Hepatic stellate cell (primary cell): Measurements from ENCODE around the gene WWC1.
"Not testable (repeated sequence)": the region's sequence is repeated elsewhere in the genome, so short reads cannot be mapped to it uniquely, and the experiment has no call there.

ENCODE experiments used
- DNase-seq: peaks from one replicate; pipeline ENCODE4 v3.0.0; 2011; ENCODE audit warnings: low spot score

Gene WWC1

DNA sequence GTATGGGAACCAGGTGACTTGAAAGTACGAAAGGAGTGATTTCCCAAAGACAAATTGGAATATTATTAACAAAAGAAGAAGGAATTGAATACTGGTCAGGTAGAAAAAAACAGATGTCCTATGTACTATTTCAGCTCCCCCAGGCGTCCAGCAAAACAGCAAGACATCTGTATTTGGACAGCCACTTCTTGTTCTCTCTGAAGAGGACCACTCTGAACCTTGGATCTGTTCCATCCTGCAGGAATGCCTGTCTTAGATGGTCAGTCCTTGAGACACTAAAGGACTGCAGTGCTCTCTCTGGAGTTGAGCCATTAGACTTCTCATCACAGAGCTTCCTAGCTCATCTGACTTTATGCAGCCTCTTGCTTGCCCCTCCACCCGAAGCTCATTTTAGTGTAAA is 120.4 kb downstream of the WWC1 start:
- DNase-seq, result no peak

DNA sequence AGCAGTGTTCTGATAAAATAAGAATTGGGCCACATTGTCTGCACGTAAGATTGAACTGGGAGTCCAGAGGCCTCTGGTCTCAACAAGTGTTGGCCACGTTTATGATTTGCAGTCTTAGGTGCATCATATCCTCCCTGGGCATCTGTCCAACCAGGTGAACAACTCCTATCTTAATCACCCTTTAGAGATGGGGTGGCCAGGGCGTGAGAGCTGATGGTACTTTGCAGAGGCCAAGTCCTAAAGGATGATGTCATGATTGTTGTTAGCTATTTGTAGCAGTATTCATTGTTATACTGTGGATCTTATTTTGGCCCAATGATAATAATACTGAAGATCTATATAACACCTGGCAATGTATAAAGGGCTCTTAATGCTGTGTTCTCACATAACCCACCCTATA is 121.6 kb downstream of the WWC1 start:
- DNase-seq, result no peak

DNA sequence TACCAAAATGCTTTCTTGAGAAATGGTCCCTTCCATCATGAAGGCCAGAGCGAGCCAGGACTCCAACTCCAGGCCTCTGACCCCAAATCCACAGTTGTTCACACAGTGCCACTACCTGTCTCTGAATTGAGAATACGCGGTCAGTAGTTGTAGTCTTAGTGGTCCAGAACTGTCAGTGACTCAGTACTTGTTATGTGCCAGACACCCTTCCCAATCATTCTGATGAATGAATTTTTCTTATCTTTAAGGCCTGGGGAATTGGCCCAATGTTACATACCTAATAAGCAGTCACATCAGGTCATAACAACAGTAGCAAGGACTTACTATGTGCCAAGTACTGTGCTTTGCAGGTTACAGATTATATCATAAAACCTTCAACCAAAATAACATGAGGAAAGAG is 122.2 kb downstream of the WWC1 start:
- DNase-seq, result no peak

DNA sequence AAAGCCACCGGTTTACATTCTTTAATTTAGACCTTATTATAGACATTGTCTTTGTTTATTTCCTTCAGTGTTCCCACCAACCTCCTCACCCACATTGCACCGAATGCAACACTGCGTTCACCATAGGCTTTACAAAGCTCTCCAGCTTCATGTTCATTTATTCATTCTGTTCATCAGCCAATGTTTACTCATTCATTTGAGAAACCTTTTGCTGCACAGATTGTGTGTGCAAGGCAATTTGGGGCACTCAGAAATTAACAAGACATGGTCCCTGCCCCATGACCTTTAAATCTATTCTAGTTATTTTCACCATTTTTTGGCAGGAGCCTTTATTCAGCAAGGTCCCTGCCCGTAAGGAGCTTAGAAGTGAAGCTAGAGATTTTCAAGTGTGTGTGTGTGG is 124.0 kb downstream of the WWC1 start:
- no peak for DNase-seq

DNA sequence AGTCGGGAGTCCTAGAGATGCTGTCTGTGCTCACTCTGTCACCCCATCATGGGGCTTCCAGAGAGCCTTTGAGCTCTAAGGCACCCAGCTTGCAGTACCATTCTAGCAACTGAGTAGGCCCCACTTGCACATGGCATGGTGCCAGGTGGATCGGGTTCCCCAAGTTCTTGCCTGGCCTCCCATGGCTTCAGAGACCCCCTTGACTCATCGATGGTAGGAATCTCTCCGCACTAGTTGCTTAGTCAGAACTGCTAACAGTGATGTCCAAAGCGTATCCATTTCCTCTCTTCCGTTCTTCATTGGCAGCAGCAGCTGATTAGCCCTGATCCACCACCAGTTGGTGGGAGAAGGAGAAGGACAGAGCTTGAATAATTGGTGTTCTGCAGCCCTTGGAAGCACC is 124.5 kb downstream of the WWC1 start:
- DNase-seq, result no peak

DNA sequence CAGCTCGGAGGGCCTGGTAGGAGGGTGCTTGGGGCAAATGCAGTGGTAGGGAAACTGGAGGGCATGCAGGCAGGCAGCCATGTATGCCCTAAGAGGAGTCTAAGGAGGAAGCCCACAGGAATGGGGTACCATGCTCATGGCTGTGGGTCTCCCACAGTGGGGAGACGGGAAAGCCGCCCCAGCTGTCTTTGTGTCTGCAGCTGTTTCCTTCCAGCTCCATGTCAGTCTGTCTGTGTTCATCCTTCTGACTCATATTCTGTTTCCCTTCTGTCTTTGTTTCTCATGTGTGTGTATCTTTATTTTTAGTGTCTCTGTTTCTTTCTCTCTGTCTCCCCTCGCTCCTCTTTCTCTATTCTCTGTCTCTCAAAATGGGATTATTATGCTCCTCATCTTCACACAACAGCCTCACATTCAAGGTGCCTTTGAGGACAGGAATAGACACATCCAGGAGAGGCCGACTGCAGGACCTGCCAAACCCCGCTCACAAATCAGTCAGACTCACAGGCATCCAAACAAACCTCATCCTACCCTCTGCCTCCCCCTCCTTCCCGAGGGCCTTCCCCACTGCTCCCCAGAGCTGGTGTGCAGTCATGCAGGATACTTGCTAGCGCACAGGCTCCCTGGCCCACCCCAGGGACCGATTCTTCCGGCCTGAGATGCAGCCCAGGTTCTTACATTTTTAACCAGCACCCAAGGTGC is 126.4 kb downstream of the WWC1 start:
- DNase-seq, result no peak

DNA sequence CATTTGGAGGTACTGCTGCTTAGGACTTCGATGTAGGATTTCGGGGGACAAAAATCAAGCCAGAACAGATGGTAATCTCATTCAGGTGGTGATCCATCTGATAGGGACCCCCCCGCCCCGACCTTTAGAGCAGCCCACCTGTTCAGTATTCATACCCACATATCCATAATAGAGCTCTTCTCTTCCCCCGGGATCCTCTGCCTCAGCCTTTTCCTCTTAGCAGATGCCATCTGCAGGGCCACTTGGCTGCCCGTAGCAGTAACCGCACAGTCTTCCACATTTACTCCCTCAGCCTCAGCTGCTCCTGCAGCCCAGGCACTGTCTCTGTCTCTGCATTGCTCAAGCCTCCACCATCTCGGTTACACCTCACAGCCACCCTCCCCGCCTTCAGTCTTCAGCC is 129.0 kb downstream of the WWC1 start:
- DNase-seq, result no peak

DNA sequence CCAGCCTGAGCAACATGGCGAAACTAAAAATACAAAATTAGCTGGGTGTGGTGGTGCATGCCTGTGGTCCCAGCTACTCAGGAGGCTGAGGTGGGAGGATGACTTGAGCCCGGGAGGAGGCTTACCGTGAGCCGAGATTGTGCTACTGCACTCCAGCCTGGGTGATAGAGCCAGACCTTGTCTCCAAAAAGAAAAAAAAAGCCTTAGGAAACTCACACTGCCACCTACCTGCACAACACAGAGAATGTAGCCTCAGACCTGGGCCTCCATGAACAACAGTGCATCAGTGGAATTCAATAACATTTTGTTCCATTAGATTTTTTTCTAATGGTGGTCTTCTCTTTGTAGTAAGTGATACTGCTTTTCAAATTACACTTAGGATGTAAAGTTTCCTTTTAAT is 131.0 kb downstream of the WWC1 start:
- no peak for DNase-seq

DNA sequence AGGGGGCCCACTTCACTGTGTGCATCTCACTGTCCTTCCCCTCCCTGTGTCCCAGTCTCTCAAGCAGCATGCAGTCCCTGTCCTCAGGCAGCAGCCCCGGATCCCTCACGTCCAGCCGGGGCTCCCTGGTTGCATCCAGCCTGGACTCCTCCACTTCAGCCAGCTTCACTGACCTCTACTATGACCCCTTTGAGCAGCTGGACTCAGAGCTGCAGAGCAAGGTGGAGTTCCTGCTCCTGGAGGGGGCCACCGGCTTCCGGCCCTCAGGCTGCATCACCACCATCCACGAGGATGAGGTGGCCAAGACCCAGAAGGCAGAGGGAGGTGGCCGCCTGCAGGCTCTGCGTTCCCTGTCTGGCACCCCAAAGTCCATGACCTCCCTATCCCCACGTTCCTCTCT is 132.0 kb downstream of the WWC1 start:
- DNase-seq, result no peak

DNA sequence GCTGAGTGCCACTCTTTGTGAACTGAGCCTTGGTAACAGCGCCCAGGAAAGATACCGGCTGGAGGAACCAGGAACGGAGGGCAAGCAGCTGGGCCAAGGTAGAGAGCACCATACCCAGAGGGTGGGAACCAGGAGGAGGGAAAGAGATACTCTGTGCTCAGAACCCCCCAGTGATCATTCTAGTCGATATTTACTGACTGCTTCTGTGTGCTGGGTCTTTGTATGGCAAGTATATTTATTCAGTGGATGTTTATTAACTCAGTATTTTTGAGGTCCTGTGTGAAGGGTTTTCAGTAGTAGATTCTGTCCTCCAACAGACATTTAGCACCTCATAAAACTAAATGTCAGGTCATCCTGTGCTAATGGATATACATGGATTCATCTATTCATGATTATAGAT is 132.5 kb downstream of the WWC1 start:
- no peak for DNase-seq

DNA sequence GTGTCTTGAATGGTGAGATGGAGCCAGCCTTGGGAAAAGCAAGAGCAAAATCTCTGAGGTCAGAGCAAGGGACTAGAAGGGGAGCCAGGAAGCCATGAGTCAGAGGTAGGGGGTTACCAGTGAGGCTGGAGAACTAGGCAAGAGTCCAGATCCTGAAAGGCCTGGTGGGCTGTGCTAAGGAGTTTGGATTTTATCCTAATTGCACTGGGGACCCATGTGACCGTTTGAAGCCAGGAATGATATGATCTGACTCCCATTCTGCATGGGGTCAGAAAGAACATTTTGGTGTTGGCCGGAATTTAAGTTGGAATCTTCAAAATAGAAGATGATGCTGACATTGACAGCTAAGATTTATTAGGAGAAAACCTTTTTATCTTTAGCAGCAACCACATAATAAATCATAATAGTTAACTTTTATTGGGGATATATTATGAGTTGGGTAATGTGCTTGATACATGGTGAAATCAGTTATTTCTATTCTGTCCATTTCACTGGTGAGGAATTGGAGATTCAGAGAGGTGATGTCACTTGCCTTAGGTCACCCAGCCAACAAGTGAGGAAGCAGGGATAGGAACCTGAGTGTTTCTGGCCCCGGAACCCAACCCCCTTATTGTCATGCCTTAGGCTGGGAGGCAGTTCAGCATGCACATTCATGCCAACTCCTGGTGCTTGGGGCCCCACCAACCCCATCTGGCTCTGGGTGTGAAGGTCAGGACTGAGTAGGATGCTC is 133.3 kb downstream of the WWC1 start:
- DNase-seq, result no peak

DNA sequence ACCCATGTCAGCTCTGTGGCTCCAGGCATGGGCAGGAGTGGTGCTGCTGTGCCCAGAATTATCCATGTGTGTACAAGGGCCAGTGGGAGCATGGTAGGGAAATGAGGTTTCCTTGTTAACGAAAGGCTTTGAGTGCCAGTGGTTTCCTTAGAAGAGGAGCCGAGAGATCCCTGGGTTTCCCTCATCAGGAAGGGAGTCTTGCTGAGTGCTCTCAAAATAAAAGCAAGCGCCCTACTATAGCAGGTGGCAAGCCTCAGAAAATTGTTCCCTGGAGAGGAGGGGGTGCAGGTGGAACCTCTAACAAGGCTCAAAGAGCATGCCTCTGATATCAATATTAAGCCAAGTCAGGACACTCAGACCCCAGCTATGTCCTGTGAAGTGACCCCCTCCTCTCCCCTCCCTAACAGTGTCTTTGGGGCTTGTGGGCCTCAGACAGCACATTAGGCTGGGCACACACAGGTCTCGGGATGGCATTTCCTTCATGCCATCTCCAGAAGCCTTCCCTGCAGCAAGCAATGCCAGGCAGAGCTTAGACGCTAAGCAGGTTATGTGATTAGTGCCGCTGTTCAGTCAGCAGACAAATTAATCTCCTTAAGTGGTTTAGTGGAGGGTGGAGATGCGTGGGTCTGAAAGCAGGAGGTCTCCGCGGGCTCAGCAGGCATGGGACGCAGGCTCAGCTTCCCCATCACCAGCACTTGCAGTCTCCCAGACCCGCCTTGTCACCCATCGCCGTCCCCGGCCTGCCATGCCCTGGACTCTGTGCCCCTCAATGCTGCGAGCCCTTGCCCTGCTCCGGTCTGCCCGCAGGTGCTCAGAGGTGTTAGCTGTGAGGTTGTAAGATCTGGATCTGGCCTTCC is 134.8 kb downstream of the WWC1 start:
- DNase-seq, result no peak

DNA sequence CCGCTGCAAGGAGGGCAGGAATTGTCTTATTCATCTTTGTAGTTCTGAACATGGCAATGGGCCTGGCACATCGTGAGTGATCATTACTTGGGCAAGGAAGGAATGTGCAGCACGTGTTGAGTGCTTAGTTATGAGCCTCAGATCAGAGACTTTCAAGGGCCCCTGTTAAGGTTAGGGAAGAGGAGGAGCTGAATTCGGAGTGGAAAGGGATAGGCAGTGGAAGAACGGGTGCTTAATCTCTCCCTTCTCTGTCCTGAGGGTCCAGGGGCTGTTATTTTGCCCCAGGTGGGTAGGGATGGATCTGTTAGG is 135.4 kb downstream of the WWC1 start:
- no peak for DNase-seq

DNA sequence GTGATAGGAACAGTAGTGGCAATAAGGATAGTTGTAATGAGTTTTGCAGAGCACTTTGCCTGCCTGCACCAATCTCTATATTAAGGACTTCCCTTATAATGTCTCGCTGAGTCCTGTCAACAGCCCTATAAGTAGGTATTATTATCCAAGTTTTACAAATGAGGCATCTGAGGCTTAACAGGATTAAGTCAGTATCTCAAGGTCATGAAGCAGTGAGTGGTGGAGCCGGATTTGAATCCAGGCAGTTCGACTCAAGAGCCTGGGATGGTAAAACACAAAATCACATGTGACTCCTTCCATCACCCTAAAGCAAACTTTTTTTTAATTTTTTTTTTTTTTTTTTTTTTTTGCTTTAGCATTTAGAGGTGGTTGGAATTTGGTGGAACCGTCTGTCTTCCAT is 135.8 kb downstream of the WWC1 start:
- no peak for DNase-seq

DNA sequence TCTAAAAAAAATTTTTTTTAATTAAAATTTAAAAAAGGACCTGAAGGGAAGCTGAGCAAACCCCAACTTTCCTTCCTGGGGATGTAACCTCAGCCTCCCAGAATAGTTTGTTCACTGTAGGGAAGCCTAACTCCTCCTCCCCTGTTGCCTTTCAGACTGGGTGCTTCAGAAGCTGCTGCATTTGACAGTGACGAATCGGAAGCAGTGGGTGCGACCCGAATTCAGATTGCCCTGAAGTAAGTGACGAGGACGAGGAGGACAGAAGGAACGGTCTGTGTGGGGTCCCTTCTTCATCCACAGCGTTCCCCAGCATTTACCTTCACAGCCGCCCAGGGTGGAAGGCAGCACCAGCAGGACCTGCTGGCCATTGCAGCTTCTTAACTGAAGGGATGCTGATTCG is 137.1 kb downstream of the WWC1 start:
- no peak for DNase-seq

DNA sequence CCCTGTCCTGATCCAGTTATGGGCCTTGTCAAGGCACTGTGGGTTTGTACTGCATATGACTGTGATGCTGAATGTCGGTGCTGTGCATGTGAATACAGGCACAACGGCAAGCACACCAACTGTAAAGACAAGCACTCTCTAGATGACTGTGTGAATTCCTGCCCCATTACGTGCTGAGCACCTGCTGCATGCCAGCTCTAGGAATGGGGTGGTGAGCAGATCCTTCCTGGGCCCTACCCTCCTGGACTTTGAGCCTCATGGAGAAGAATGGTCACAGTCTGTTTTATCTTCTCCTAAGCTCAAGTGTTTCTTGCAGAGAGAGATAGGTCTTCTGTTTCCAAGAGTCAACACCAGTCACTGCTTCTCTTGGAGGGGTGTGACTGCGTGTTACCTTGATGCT is 138.9 kb downstream of the WWC1 start:
- no peak for DNase-seq

DNA sequence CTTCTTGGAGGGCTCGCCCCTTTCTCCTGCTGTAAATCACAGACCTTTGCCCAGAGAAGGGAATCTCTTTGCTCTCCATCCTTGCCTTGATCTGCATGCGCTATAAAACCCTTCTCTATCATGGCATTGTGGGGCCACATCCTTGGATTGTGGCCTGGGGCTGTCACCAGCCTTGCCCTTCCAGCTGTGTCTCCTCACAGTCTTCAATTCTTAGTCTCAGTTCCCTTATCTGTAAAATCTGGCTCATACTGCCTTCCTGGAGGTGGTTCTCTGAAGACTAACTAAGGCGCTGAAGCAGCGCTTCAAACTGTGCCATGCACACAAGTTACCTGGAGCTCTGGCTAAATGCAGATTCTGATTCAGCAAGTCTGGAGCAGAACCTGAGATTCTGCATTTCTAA is 141.5 kb downstream of the WWC1 start:
- DNase-seq, result no peak

DNA sequence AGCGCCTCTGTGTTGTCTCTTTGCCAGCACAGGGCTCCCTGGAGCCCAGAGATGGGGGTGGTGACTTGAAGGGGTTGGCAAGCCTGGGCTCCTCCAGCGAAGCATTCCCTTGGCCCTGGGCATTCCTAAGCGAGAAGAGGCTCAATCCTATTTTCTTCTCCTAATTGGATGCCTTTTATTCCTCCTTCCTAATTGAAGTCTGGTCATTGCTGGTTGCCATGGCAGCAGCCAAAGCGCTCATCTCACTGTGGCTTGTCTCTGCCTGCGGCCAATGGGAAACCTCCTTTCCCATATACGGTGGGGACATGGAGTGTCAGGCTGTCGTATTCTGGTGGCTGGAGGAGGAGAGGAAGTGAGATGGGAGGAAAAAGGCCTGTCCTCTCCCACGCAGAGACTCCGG is 142.6 kb downstream of the WWC1 start:
- DNase-seq, result peak; percentile 29

DNA sequence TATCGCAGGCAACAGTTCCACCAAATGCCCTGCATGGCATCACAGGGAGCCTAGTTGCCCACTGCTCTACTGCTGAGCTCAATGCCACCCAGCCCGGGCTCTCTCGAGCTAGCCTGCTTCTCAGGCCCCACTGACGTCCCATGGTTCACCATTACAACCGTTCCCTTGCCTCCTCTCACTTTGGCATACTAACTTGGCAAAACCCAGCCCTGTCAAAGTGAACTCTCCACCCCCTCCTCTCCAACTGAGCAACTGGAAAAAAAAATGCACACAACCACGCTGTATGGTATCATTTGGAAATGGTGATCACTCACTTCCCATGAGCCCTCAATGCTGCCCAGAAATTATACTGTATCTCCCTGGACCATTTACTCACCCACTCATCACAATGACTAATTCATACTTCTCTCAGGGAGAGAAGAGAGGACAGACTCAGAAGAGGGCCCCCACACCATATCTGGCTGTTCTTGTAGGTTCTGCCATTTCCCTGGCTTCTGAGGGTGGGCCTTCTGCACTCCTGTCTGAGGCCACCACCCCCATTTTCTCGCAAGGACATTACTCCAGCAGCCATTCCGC is 143.4 kb downstream of the WWC1 start:
- no peak for DNase-seq

DNA sequence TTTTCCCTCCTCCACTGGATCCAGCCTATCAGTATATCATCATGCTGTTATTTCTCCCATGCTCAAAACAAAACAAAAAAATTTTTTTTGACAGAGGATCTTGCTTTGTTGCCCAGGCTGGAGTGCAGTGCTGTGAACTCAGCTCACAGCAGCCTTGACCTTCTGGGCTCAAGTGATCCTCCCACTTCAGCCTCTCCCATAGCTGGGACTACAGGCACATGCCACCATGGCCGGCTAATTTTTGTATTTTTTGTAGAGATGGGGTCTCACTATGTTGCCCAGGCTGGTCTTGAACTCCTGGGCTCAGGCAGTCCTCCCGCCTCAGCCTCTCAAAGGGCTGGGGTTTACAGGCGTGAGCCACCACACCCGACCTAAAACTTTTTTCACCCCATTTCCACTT is 143.9 kb downstream of the WWC1 start:
- not testable (repeated sequence) for DNase-seq

DNA sequence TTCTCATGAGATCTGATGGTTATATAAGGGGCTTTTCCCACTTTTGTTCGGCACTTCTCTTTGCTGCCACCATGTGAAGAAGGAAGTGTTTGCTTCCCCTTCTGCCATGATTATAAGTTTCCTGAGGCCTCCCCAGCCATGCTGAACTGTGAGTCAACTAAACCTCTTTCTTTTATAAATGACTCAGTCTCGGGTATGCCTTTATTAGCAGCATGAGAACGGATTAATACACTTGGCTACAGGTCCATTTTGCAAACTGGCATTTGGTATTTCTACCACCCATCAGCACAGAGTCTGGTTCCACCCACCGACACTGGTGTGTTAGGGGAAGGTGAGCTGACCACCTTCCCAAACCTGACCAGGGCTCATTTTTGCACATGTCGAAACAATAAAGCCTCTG is 146.9 kb downstream of the WWC1 start:
- no peak for DNase-seq

DNA sequence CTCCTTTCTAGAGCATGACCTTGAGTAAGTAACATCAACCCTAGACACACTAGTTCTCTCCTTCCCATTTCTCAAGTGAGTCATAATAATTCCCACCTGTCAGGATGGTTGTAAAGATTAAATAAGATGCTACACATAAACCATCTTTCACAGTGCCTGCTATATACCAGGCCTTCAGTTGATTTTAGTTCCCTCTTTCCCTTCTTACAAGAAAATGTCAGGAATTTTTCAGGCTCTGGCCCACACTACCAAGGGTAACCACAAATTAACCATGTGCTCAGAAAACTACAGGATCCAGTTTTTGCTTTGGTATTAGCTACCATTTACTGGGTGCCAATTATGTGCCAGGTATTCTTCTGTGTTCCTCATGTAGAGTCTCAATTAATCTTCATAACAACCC is 152.1 kb downstream of the WWC1 start:
- no peak for DNase-seq
